ENCODE data around the gene TMEM14A. TPM values are rescaled to one million over a fixed set of nuclear protein-coding genes. Genes with fewer than 3 reads are reported as not detected.

TMEM14A gene, protein sequence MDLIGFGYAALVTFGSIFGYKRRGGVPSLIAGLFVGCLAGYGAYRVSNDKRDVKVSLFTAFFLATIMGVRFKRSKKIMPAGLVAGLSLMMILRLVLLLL
- 18.5 TPM for polyA plus RNA-seq (2013, experiment 1 of 2)
- polyA plus RNA-seq (2013, experiment 2 of 2) = 19.2 TPM

DNA sequence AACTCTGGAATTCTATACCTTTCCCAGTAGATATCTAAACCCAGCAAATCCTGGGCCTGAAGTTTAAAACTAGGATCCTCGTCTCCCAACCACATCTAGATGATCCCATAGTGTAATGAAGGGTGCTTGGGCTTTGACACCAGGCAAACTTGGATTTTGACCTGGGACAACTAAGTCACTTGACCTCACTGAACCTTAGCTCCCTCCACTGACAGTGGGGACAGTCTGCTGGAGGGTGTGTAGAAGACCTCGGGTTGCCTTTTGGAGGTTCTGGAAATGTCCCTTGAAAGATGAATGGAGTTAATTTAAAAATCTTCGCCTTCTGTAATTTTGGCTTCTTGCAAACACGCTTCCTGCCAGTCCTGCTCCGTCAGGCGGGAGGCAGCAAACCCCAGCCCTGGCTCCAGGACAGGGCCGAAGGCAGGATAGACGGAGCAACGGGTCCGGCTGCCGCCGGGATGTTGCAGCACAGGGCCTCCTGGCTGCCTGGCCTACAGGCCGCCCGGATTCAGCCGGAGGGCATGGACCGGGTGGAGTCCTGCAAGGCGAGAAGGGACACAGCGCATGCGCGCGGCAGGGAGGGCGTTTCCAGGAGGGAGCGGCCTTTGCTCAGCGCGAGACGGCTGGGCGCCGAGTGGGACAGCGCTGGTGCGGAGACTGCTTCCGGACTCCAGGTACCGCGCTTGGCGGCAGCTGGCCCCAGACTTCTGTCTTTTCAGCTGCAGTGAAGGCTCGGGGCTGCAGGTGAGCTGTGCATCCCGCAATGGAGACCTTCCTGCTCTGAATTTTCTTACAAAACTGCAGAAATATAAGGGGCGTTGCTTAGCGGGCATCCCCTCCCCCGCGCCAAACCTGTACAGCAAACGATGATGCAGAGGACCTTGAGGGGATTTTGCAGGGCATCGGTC is at the start of gene TMEM14A:
TSS of gene TMEM14A (plus strand) at position 612 of the 908 bp plus-strand sequence. CDS start 5,990 bp downstream, outside the sequence.
- no peak within 1 kb of the TSS for H2AK5ac ChIP-seq (ENCODE audit: low read depth, low read length)
- H3K4me2 ChIP-seq (ENCODE audit: insufficient read depth, low read length, poor library complexity, severe bottlenecking) = peak within 1 kb of the TSS; percentile 73
- H2BK15ac ChIP-seq (ENCODE audit: low read length) = no peak within 1 kb of the TSS
- peaks cover 0 to 3% (median 0%) of the 10 kb centered on the region in 3 experiments for H3K27me3 ChIP-seq (ENCODE audit: control insufficient read depth in 3 of 3, insufficient read depth in 3 of 3, low read depth in 1 of 3, low read length in 3 of 3)
- peak within 1 kb of the TSS; percentile 66 to 87 for H3K4me3 ChIP-seq (ENCODE audit: low read length in 2 of 2)
- H4K8ac ChIP-seq (ENCODE audit: low read depth, low read length) = no peak within 1 kb of the TSS
- no peak within 1 kb of the TSS for H2BK12ac ChIP-seq (ENCODE audit: low read length)
- peaks cover 9 to 17% of the 10 kb centered on the region in 2 donors for H3K4me1 ChIP-seq (ENCODE audit: control insufficient read depth in 2 of 2, insufficient read depth in 1 of 2, low read depth in 1 of 2, low read length in 2 of 2)
- H2BK5ac ChIP-seq (ENCODE audit: low read length) = no peak within 1 kb of the TSS
- H2BK120ac ChIP-seq (ENCODE audit: low read depth, low read length) = no peak within 1 kb of the TSS
- H3K36me3 ChIP-seq (replicated peaks in 1 of 2; ENCODE audit: control insufficient read depth in 2 of 2, insufficient read depth in 2 of 2, low read length in 2 of 2) = peaks cover 0 to 33% of the 10 kb centered on the region in 2 donors
- no peak within 1 kb of the TSS for H3K4ac ChIP-seq (ENCODE audit: low read length)
- H4K91ac ChIP-seq (ENCODE audit: low read depth, low read length, poor library complexity) = no peak within 1 kb of the TSS
- no peaks in the 10 kb centered on the region for H3K79me1 ChIP-seq (ENCODE audit: low read depth, low read length)
- peak within 1 kb of the TSS; percentile 83 for H3K18ac ChIP-seq (ENCODE audit: low read length)
- H3K27ac ChIP-seq (replicated peaks; ENCODE audit: low read length) = peak within 1 kb of the TSS; percentile 41
- no peak within 1 kb of the TSS for H3K14ac ChIP-seq (ENCODE audit: low read length)
- H3K9ac ChIP-seq (ENCODE audit: low read depth, low read length, poor library complexity) = peak within 1 kb of the TSS; percentile 65
- DNase-seq (ENCODE audit: low spot score) = peak; percentile 89
- H2AFZ ChIP-seq (ENCODE audit: low read length) = peak within 1 kb of the TSS; percentile 96
- H3K9me3 ChIP-seq (replicated peaks in 1 of 2; ENCODE audit: control insufficient read depth in 2 of 2, insufficient read depth in 1 of 2, low read depth in 1 of 2, low read length in 2 of 2) = no peaks in the 10 kb centered on the region
- H3K23ac ChIP-seq (ENCODE audit: low read depth, low read length, poor library complexity) = no peak within 1 kb of the TSS
- WGBS, 2 donors (ENCODE audit: extremely low coverage in 2 of 2, insufficient read length in 2 of 2, insufficient replicate concordance in 1 of 2) = no CpG with 5 or more reads among the region's 42 CpGs

DNA sequence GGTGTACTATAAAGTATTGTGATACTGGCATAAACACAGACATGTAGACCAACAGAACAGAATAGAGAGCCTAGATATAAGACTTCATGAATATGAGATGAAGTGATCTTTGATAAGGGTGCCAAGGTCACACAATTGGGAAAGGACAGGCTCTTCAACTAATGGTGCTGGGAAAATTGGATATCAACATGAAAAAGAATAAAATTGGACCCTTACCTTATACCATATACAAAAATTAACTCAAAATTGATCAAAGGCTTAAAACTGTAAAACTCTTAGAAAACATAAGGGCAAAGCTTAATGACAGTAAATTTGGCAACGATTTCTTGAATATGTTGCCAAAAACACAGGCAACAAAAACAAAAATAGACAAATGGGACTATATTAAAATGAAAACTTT is 49.3 kb upstream of the TMEM14A start:
- H3K36me3 ChIP-seq (replicated peaks in 1 of 2; ENCODE audit: control insufficient read depth in 2 of 2, insufficient read depth in 2 of 2, low read length in 2 of 2) = no peaks in the 10 kb centered on the region

DNA sequence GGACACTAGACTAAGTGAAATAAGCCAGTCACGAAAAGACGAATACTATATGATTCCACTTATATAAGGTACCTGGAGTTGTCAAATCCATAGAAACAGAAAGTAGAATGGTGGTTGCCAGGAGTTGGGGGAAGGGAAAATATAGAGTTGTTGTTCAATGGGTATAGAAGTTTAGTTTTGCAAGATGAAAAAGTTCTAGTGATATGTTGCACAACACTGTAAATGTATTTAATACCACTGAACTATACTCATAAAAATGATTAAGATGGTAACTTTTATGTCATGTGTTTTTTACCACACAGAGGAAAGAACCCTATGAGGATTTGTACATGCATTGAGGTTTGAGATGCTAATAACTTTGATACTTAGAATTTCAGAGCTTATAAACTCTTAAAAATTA is 48.1 kb upstream of the TMEM14A start:
- Histone ChIP-seq H3K14ac (ENCODE audit: low read length) (no peak overlapping the region), H2BK5ac (ENCODE audit: low read length) (no peak overlapping the region), H3K23ac (ENCODE audit: low read depth, low read length, poor library complexity) (no peak overlapping the region), H3K9ac (ENCODE audit: low read depth, low read length, poor library complexity) (no peak overlapping the region), H2BK12ac (ENCODE audit: low read length) (no peak overlapping the region), H3K4me3 (ENCODE audit: low read length in 2 of 2) (no peak overlapping the region), H3K79me1 (ENCODE audit: low read depth, low read length) (no peaks in the 10 kb centered on the region), H3K4me2 (ENCODE audit: insufficient read depth, low read length, poor library complexity, severe bottlenecking) (no peak overlapping the region), H4K91ac (ENCODE audit: low read depth, low read length, poor library complexity) (no peak overlapping the region), H3K4ac (ENCODE audit: low read length) (no peak overlapping the region), H3K36me3 (replicated peaks in 1 of 2; ENCODE audit: control insufficient read depth in 2 of 2, insufficient read depth in 2 of 2, low read length in 2 of 2) (no peaks in the 10 kb centered on the region), H2BK15ac (ENCODE audit: low read length) (no peak overlapping the region), H4K8ac (ENCODE audit: low read depth, low read length) (no peak overlapping the region), H3K27ac (replicated peaks; ENCODE audit: low read length) (no peak overlapping the region), H2AK5ac (ENCODE audit: low read depth, low read length) (no peak overlapping the region), H2AFZ (ENCODE audit: low read length) (no peak overlapping the region), H3K4me1 (ENCODE audit: control insufficient read depth in 2 of 2, insufficient read depth in 1 of 2, low read depth in 1 of 2, low read length in 2 of 2) (peaks cover 0 to 2% of the 10 kb centered on the region in 2 donors), H3K18ac (ENCODE audit: low read length) (no peak overlapping the region), H3K9me3 (replicated peaks in 1 of 2; ENCODE audit: control insufficient read depth in 2 of 2, insufficient read depth in 1 of 2, low read depth in 1 of 2, low read length in 2 of 2) (no peaks in the 10 kb centered on the region), H2BK120ac (ENCODE audit: low read depth, low read length) (no peak overlapping the region), H3K27me3 (ENCODE audit: control insufficient read depth in 3 of 3, insufficient read depth in 3 of 3, low read depth in 1 of 3, low read length in 3 of 3) (no peaks in the 10 kb centered on the region)
- DNase-seq (ENCODE audit: low spot score) = no peak
- WGBS, 2 donors (ENCODE audit: extremely low coverage in 2 of 2, insufficient read length in 2 of 2, insufficient replicate concordance in 1 of 2) = no CpG with 5 or more reads among the region's 2 CpGs

More for the DNA sequence above, 49.3 kb upstream of the TMEM14A start:
- Histone ChIP-seq H2AK5ac (ENCODE audit: low read depth, low read length) (no peak overlapping the region), H2BK12ac (ENCODE audit: low read length) (no peak overlapping the region), H3K4me1 (ENCODE audit: control insufficient read depth in 2 of 2, insufficient read depth in 1 of 2, low read depth in 1 of 2, low read length in 2 of 2) (peaks cover 0 to 2% of the 10 kb centered on the region in 2 donors), H3K9me3 (replicated peaks in 1 of 2; ENCODE audit: control insufficient read depth in 2 of 2, insufficient read depth in 1 of 2, low read depth in 1 of 2, low read length in 2 of 2) (no peaks in the 10 kb centered on the region), H3K79me1 (ENCODE audit: low read depth, low read length) (no peaks in the 10 kb centered on the region), H3K27ac (replicated peaks; ENCODE audit: low read length) (no peak overlapping the region), H3K27me3 (ENCODE audit: control insufficient read depth in 3 of 3, insufficient read depth in 3 of 3, low read depth in 1 of 3, low read length in 3 of 3) (peaks cover 0 to 3% (median 0%) of the 10 kb centered on the region in 3 experiments), H4K8ac (ENCODE audit: low read depth, low read length) (no peak overlapping the region), H3K23ac (ENCODE audit: low read depth, low read length, poor library complexity) (no peak overlapping the region), H3K4me2 (ENCODE audit: insufficient read depth, low read length, poor library complexity, severe bottlenecking) (no peak overlapping the region), H2BK5ac (ENCODE audit: low read length) (no peak overlapping the region), H2BK15ac (ENCODE audit: low read length) (no peak overlapping the region), H3K14ac (ENCODE audit: low read length) (no peak overlapping the region), H3K9ac (ENCODE audit: low read depth, low read length, poor library complexity) (no peak overlapping the region), H2BK120ac (ENCODE audit: low read depth, low read length) (no peak overlapping the region), H4K91ac (ENCODE audit: low read depth, low read length, poor library complexity) (no peak overlapping the region), H3K4me3 (ENCODE audit: low read length in 2 of 2) (no peak overlapping the region), H2AFZ (ENCODE audit: low read length) (no peak overlapping the region), H3K18ac (ENCODE audit: low read length) (no peak overlapping the region), H3K4ac (ENCODE audit: low read length) (no peak overlapping the region)
- DNase-seq (ENCODE audit: low spot score) = no peak
- WGBS, 2 donors (ENCODE audit: extremely low coverage in 2 of 2, insufficient read length in 2 of 2, insufficient replicate concordance in 1 of 2) = no CpG with 5 or more reads among the region's 1 CpG

DNA sequence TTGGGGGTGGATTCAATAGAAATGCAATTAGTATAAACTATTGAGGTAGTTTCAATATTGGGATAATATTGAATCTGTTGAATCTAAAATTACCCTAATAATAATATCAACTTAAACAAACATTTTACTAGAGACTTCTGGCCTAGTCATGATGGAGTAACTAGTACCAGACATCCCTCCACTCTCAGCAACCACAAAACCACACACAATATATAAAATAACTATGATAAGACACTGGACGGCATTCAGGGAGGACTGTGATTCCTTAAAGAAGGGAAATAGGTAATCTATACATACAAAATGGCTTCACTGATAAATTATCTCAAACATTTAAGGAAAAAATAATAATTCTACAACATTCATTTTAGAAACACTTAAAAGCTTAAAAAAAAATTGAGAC is 38.9 kb upstream of the TMEM14A start:
- Histone ChIP-seq H3K27me3 (ENCODE audit: control insufficient read depth in 3 of 3, insufficient read depth in 3 of 3, low read depth in 1 of 3, low read length in 3 of 3) (peaks cover 0 to 3% (median 0%) of the 10 kb centered on the region in 3 experiments), H3K4me2 (ENCODE audit: insufficient read depth, low read length, poor library complexity, severe bottlenecking) (no peak overlapping the region), H3K4me3 (ENCODE audit: low read length in 2 of 2) (no peak overlapping the region), H3K18ac (ENCODE audit: low read length) (no peak overlapping the region), H2AFZ (ENCODE audit: low read length) (no peak overlapping the region), H2BK120ac (ENCODE audit: low read depth, low read length) (no peak overlapping the region), H3K27ac (replicated peaks; ENCODE audit: low read length) (no peak overlapping the region), H2BK15ac (ENCODE audit: low read length) (no peak overlapping the region), H2AK5ac (ENCODE audit: low read depth, low read length) (no peak overlapping the region), H3K79me1 (ENCODE audit: low read depth, low read length) (no peaks in the 10 kb centered on the region), H2BK5ac (ENCODE audit: low read length) (no peak overlapping the region), H3K9ac (ENCODE audit: low read depth, low read length, poor library complexity) (no peak overlapping the region), H4K8ac (ENCODE audit: low read depth, low read length) (no peak overlapping the region), H3K4me1 (ENCODE audit: control insufficient read depth in 2 of 2, insufficient read depth in 1 of 2, low read depth in 1 of 2, low read length in 2 of 2) (peaks cover 2 to 3% of the 10 kb centered on the region in 2 donors), H3K9me3 (replicated peaks in 1 of 2; ENCODE audit: control insufficient read depth in 2 of 2, insufficient read depth in 1 of 2, low read depth in 1 of 2, low read length in 2 of 2) (no peaks in the 10 kb centered on the region), H3K36me3 (replicated peaks in 1 of 2; ENCODE audit: control insufficient read depth in 2 of 2, insufficient read depth in 2 of 2, low read length in 2 of 2) (no peaks in the 10 kb centered on the region), H3K4ac (ENCODE audit: low read length) (no peak overlapping the region), H4K91ac (ENCODE audit: low read depth, low read length, poor library complexity) (no peak overlapping the region), H2BK12ac (ENCODE audit: low read length) (no peak overlapping the region), H3K23ac (ENCODE audit: low read depth, low read length, poor library complexity) (no peak overlapping the region), H3K14ac (ENCODE audit: low read length) (no peak overlapping the region)
- WGBS, 2 donors (ENCODE audit: extremely low coverage in 2 of 2, insufficient read length in 2 of 2, insufficient replicate concordance in 1 of 2) = no CpG with 5 or more reads among the region's 1 CpG
- DNase-seq (ENCODE audit: low spot score) = no peak

Data from neuronal stem cell (in vitro differentiated cells).